ENCODE data around the gene MARVELD2. TPM values are rescaled to one million over a fixed set of nuclear protein-coding genes. Genes with fewer than 3 reads are reported as not detected.

The MARVELD2 gene
- total and polyA plus RNA-seq, 2 donors (not counting 1 experiment from before 2014, with no cell fraction given), result 0.19 to 0.94 TPM

DNA sequence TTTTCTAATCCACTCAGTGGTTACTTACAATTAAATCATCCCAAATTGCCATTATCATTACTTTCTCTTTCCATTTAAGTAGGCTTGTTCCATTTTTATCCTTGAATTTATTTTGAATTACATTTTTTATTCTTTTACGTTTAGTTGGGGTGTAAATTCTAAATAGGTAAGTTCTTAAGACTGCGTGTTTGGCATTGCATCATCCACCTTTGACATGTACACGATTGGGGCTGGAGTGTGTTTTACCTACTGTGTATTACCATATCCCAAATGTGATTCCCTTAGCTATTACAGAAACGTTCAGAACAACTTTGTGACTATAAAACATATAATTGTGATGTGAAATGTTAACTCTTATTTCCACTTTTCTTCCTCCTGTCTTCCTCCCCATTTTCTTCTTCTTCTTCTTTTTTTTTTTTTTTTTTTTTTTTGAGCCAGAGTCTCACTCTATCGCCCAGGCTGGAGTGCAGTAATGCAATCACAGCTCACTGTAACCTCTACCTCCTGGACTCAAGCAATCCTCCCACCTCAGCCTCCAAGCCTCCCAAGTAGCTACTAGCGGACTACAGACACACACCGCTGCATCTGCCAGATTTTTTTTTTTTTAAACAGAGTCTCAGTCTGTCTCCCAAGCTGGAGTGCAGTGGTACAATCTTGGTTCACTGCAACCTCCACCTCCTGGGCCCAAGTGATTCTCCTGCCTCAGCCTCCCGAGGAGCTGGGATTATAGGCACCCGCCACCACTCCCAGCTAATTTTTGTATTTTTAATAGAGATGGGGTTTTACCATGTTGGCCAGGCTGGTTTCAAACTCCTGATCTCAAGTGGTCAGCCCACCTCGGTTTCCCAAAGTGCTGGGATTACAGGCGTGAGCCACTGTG is 16.7 kb downstream of the MARVELD2 start:
- no peak for TF ChIP-seq EZH2 (IDR thresholded peaks at IDR 0.05; ENCODE audit: borderline replicate concordance, insufficient read depth, low read depth, low read length, poor library complexity, severe bottlenecking)
- TF ChIP-seq, protein P1, sequence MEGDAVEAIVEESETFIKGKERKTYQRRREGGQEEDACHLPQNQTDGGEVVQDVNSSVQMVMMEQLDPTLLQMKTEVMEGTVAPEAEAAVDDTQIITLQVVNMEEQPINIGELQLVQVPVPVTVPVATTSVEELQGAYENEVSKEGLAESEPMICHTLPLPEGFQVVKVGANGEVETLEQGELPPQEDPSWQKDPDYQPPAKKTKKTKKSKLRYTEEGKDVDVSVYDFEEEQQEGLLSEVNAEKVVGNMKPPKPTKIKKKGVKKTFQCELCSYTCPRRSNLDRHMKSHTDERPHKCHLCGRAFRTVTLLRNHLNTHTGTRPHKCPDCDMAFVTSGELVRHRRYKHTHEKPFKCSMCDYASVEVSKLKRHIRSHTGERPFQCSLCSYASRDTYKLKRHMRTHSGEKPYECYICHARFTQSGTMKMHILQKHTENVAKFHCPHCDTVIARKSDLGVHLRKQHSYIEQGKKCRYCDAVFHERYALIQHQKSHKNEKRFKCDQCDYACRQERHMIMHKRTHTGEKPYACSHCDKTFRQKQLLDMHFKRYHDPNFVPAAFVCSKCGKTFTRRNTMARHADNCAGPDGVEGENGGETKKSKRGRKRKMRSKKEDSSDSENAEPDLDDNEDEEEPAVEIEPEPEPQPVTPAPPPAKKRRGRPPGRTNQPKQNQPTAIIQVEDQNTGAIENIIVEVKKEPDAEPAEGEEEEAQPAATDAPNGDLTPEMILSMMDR (IDR thresholded peaks at IDR 0.05), result no peak
- H3K27ac Mint-ChIP-seq, result no peak overlapping the region

More for the DNA sequence above, 16.7 kb downstream of the MARVELD2 start:
- H3K9me3 ChIP-seq (ENCODE audit: control extremely low read depth in 1 of 3, control insufficient read depth in 2 of 3, insufficient read depth in 1 of 3, low read length in 2 of 3), result no peaks in the 10 kb centered on the region
- Mint-ChIP-seq H3K9me3 (ENCODE audit: insufficient read depth) (no peaks in the 10 kb centered on the region), H3K27me3 (no peaks in the 10 kb centered on the region), H3K4me1 (peaks cover 5% of the 10 kb centered on the region), H3K4me3 (no peak overlapping the region)
- DNase-seq (no peak), ATAC-seq (ENCODE audit: low read depth) (no peak)
- intact Hi-C loops (cut with micrococcal nuclease), result no loop called here
- WGBS (ENCODE audit: insufficient coverage), result 81% methylated on average over 3 of the region's 11 CpGs
- CTCF ChIA-PET, result no interaction called here
- no peak overlapping the region for H3K27ac ChIP-seq (ENCODE audit: low read length in 2 of 2)
- H2AFZ ChIP-seq (ENCODE audit: insufficient read depth, low read depth, low read length, poor library complexity, severe bottlenecking), result no peak overlapping the region
- POLR2A ChIA-PET, result no interaction called here
- no peak overlapping the region for H3K4me3 ChIP-seq (ENCODE audit: control extremely low read depth in 1 of 5, extremely low read depth in 1 of 5, insufficient read depth in 1 of 5, low read depth in 2 of 5, low read length in 4 of 5)
- H4K20me1 ChIP-seq (ENCODE audit: control insufficient read depth, insufficient read depth, low read length, poor library complexity, severe bottlenecking), result no peaks in the 10 kb centered on the region
- H3K4me1 ChIP-seq (ENCODE audit: control insufficient read depth in 2 of 2, insufficient read depth in 2 of 2, low read length in 2 of 2), result no peaks in the 10 kb centered on the region
- no peaks in the 10 kb centered on the region for H3K79me2 ChIP-seq (ENCODE audit: control insufficient read depth, insufficient read depth, low read length)
- H3K27me3 ChIP-seq (replicated peaks in 1 of 4; ENCODE audit: control extremely low read depth in 1 of 4, control insufficient read depth in 3 of 4, insufficient read depth in 4 of 4, low read length in 3 of 4), result no peaks in the 10 kb centered on the region
- H3K36me3 ChIP-seq (replicated peaks in 1 of 2; ENCODE audit: control extremely low read depth in 1 of 2, control insufficient read depth in 1 of 2, extremely low read depth in 1 of 2, insufficient read depth in 2 of 2, low read length in 1 of 2), result no peaks in the 10 kb centered on the region
- H3K9ac ChIP-seq (ENCODE audit: low read length), result no peak overlapping the region
- no peak overlapping the region for H3K4me2 ChIP-seq (replicated peaks; ENCODE audit: low read depth, low read length, poor library complexity, severe bottlenecking)

Data from B cell (primary cell).